ENCODE measurements around the gene CSNK1A1L.

The CSNK1A1L gene

DNA sequence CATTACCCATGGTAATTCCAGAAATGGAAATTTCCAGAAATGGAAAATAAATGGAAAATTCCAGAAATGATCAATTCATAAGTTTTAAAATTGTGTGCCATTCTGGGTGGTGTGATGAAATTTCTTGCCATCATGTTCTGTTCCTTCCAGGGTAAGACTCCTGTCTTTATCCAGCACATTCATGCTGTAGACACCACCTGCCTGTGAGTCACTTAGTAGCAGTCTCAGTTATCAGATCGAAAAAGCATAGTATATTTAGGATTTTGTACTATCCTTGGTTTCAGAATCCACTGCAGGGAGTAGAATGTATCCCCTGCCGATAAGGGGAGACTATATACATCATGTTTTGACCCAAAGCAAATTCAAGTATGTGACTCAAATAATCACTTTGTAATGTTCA, 26.7 kb upstream of the CSNK1A1L start:
- Histone ChIP-seq H3K4me3 (ENCODE audit: low read length) (no peak overlapping the region), H3K36me3 (ENCODE audit: control insufficient read depth, insufficient read depth, low read length) (no peaks in the 10 kb centered on the region), H3K27ac (ENCODE audit: low read depth, low read length) (no peak overlapping the region), H3K9ac (ENCODE audit: low read length) (no peak overlapping the region), H3K4me1 (ENCODE audit: control insufficient read depth, insufficient read depth, low read length) (peaks cover 13% of the 10 kb centered on the region), H3K27me3 (ENCODE audit: control insufficient read depth, insufficient read depth, low read length) (no peaks in the 10 kb centered on the region)

DNA sequence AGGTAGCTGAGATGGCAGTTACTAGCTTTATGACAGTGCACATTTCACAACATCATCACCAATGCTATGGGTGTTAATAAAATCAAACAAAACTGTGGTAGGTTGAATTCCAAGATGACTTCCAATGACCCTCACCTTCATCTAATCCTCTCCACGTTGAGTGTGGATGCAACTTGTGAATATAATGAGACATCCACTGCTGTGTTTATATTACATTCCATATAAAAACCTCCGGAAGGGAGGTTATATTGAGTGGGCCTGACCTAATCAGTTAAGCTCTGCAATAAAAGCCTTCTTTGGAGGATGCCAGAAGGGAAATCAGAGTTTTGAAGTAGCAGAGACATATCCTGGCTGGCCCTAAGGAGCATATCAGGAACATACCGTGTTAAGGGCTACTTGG, 25.6 kb upstream of the CSNK1A1L start:
- no peaks in the 10 kb centered on the region for H3K27me3 ChIP-seq (ENCODE audit: control insufficient read depth, insufficient read depth, low read length)

DNA sequence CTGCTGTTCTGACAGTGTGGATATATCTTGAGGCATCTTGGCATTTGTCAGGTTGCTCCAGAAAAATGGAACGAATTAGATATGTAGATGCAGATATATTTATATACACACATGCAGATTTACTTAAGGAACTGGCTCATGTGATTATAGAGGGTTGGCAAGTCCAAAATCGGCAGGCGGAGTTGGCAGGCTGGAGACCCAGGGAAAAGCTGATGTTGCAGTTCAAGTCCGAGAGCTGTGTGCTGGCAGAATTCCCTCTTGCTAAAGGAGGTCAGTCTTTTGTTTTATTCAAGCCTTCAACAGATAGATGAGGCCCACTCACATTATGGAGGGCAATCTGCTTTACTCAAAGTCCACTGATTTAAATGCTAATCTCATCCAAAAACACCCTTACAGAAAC, 24.4 kb upstream of the CSNK1A1L start:
- H3K4me1 ChIP-seq (ENCODE audit: control insufficient read depth, insufficient read depth, low read length), result peaks cover 17% of the 10 kb centered on the region
- no peaks in the 10 kb centered on the region for H3K36me3 ChIP-seq (ENCODE audit: control insufficient read depth, insufficient read depth, low read length)
- H3K4me3 ChIP-seq (ENCODE audit: low read length), result no peak overlapping the region
- H3K9ac ChIP-seq (ENCODE audit: low read length), result no peak overlapping the region
- no peak overlapping the region for H3K27ac ChIP-seq (ENCODE audit: low read depth, low read length)
- H3K27me3 ChIP-seq (ENCODE audit: control insufficient read depth, insufficient read depth, low read length), result no peaks in the 10 kb centered on the region

More for the DNA sequence above, 25.6 kb upstream of the CSNK1A1L start:
- H3K9ac ChIP-seq (ENCODE audit: low read length), result no peak overlapping the region
- H3K4me1 ChIP-seq (ENCODE audit: control insufficient read depth, insufficient read depth, low read length), result peaks cover 17% of the 10 kb centered on the region
- H3K36me3 ChIP-seq (ENCODE audit: control insufficient read depth, insufficient read depth, low read length), result no peaks in the 10 kb centered on the region
- no peak overlapping the region for H3K27ac ChIP-seq (ENCODE audit: low read depth, low read length)
- no peak overlapping the region for H3K4me3 ChIP-seq (ENCODE audit: low read length)

DNA sequence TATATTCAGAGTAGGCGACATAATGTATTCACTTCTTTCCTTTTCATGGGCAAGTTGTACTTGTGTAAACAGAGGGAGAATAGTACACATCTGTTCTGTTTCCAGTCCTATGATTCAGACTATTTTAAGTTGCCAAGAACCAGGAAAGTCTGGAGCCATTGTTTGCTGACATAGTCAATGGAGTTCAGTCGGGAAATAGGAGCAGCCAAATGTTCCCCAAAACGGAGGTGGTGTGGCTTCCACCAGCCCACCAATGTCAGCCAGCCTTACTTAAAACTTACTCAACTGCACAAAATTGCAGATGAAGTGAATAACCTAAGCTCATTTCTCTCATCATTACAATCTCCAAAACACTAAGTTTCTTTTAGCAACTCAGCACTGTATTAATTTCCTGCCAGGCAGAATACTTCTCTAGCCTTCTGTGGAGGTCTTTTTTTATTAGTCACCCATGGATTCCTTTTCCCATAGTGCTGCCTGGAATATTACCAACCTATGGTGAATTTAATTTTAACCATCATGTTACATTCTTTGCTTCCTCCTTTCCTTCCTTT, 22.3 kb upstream of the CSNK1A1L start:
- Histone ChIP-seq H3K4me3 (ENCODE audit: low read length) (no peak overlapping the region), H3K27ac (ENCODE audit: low read depth, low read length) (peak overlapping the region; percentile 80), H3K9ac (ENCODE audit: low read length) (no peak overlapping the region), H3K27me3 (ENCODE audit: control insufficient read depth, insufficient read depth, low read length) (no peaks in the 10 kb centered on the region), H3K4me1 (ENCODE audit: control insufficient read depth, insufficient read depth, low read length) (peaks cover 17% of the 10 kb centered on the region), H3K36me3 (ENCODE audit: control insufficient read depth, insufficient read depth, low read length) (no peaks in the 10 kb centered on the region)

DNA sequence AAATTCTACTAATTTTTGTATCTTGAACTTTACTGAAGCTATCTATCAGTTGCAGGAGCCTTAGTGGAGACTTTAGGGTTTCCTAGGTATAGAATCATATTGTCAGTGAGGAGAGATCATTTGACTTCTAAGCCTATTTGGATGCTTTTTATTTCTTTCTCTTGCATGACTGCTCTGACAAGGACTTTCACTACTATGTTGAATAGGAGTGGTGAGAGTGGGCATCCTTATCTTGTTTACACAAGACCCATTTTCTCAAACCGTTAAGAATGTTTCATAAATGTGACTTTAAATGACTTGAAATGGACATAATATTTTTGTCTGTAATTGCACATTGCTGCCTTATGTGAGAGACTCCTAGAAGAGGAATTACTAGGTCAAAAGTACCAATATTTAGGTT, 17.9 kb upstream of the CSNK1A1L start:
- no peaks in the 10 kb centered on the region for H3K27me3 ChIP-seq (ENCODE audit: control insufficient read depth, insufficient read depth, low read length)
- H3K9ac ChIP-seq (ENCODE audit: low read length), result no peak overlapping the region
- H3K27ac ChIP-seq (ENCODE audit: low read depth, low read length), result no peak overlapping the region
- no peak overlapping the region for H3K4me3 ChIP-seq (ENCODE audit: low read length)
- peaks cover 15% of the 10 kb centered on the region for H3K4me1 ChIP-seq (ENCODE audit: control insufficient read depth, insufficient read depth, low read length)
- no peaks in the 10 kb centered on the region for H3K36me3 ChIP-seq (ENCODE audit: control insufficient read depth, insufficient read depth, low read length)

DNA sequence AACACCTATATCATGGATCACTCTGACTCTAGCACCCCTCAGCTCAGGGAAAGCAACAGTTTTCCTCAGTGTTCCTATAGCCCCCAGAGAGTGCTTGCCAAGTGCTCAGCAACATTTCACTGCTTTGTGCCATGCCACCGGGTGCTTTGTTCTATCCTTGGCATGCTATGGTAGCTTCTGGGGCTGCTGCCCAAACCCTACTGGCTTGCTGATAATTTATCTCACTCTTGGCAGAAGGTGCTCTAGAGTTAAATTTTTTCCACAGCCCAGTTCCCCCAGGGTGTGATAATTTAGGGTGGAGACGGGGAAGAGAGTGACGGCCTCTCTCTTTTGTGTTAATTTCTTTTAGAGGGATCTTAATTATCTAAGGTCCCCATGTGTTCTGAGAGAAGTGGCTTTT, 12.6 kb upstream of the CSNK1A1L start:
- Histone ChIP-seq H3K4me1 (ENCODE audit: control insufficient read depth, insufficient read depth, low read length) (peaks cover 2% of the 10 kb centered on the region), H3K27ac (ENCODE audit: low read depth, low read length) (no peak overlapping the region), H3K27me3 (ENCODE audit: control insufficient read depth, insufficient read depth, low read length) (no peaks in the 10 kb centered on the region), H3K36me3 (ENCODE audit: control insufficient read depth, insufficient read depth, low read length) (no peaks in the 10 kb centered on the region), H3K4me3 (ENCODE audit: low read length) (no peak overlapping the region), H3K9ac (ENCODE audit: low read length) (no peak overlapping the region)

DNA sequence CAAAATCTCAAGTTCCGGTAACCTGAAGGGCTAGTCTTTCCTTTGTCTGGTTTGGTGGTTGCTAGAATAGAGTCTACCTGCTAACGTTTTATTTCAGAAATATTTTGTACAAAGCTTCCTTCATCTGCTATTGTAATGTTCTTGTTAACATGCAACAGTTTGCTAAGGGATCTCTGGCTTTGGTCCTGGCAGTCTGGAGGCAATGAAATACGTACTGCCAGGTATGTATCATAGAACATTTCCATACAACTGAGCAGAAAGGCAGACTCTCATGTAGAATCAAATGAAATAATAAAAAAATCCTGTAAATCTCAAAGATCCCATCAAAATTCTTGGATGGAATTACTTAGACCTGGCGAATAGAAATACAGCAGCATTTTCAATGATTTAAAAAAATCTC, 8.8 kb upstream of the CSNK1A1L start:
- Histone ChIP-seq H3K9ac (ENCODE audit: low read length) (no peak overlapping the region), H3K27ac (ENCODE audit: low read depth, low read length) (no peak overlapping the region)

DNA sequence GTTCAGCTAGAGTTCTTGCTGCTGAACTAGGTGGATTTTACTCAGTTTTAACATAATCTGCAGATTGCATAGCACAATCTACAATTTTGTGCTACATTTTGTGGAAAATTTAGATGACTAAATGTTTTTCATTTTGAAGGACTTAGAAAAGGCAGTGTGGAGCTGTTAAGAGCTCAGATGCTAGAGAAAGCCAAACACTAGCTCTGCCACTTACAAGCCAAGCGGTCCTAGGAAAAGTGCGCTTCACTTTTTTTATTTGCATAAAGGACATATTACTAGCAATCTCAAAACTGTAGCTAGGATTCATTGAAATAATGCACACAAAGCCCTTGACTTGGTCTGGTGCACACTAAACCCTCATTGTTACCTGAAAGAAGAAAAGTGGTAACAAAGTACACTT, 8.1 kb upstream of the CSNK1A1L start:
- peaks cover under 1% of the 10 kb centered on the region for H3K4me1 ChIP-seq (ENCODE audit: control insufficient read depth, insufficient read depth, low read length)
- no peaks in the 10 kb centered on the region for H3K27me3 ChIP-seq (ENCODE audit: control insufficient read depth, insufficient read depth, low read length)
- H3K4me3 ChIP-seq (ENCODE audit: low read length), result no peak overlapping the region
- H3K36me3 ChIP-seq (ENCODE audit: control insufficient read depth, insufficient read depth, low read length), result no peaks in the 10 kb centered on the region
- H3K27ac ChIP-seq (ENCODE audit: low read depth, low read length), result no peak overlapping the region
- no peak overlapping the region for H3K9ac ChIP-seq (ENCODE audit: low read length)

More for the DNA sequence above, 8.8 kb upstream of the CSNK1A1L start:
- peaks cover 2% of the 10 kb centered on the region for H3K4me1 ChIP-seq (ENCODE audit: control insufficient read depth, insufficient read depth, low read length)
- H3K4me3 ChIP-seq (ENCODE audit: low read length), result no peak overlapping the region
- no peaks in the 10 kb centered on the region for H3K36me3 ChIP-seq (ENCODE audit: control insufficient read depth, insufficient read depth, low read length)
- H3K27me3 ChIP-seq (ENCODE audit: control insufficient read depth, insufficient read depth, low read length), result no peaks in the 10 kb centered on the region

DNA sequence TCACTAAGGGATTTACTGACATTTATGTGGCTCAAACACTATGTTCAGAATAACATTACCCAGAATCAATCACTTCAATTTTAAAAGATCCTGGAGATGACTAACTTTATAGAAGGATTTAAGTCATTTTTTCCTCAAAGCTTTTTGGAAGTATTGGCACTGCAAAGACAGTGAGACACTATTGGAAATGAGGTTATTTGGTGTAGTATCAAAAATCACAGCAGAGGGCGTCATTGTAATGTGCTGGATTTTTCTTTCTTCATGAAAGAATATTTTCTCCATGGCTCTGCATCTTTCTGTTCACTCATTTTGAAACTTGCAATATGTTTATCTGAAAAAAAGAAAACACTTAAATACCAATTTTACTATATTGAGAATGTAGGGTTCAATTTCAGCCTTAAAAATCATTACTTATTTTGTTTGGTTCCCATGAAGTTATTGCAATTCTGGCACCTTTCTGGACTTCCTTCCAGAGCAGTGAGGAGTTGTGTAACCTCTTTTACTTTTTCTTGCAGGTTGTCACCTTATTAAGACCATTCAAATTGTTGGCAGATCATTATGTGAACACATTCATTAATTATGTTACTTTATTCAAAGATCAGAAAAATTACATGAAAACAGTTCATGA, 3.7 kb upstream of the CSNK1A1L start:
- H3K9ac ChIP-seq (ENCODE audit: low read length), result no peak overlapping the region
- H3K4me1 ChIP-seq (ENCODE audit: control insufficient read depth, insufficient read depth, low read length), result no peaks in the 10 kb centered on the region
- no peak overlapping the region for H3K4me3 ChIP-seq (ENCODE audit: low read length)
- no peaks in the 10 kb centered on the region for H3K36me3 ChIP-seq (ENCODE audit: control insufficient read depth, insufficient read depth, low read length)
- H3K27me3 ChIP-seq (ENCODE audit: control insufficient read depth, insufficient read depth, low read length), result no peaks in the 10 kb centered on the region
- H3K27ac ChIP-seq (ENCODE audit: low read depth, low read length), result no peak overlapping the region

DNA sequence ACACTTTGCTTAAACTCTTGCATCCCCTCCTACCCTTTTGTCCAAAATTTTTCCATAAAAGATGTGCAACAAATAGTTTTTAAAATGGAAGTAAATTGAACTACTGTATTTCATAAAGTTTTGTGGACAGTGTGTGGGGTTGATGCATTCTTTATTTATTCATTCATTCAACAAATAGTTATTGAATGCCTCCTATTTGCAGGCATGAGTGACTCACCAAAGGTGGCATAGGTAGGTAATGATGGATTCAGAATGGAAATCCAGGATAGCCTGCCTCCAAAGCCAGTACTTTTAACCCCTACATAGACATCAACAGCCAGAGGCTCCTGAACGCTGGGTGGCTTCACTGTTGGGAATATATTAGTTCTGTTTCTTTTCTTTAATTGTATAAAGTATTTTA, 2.4 kb upstream of the CSNK1A1L start:
- H3K4me3 ChIP-seq (ENCODE audit: low read length), result no peak overlapping the region
- no peaks in the 10 kb centered on the region for H3K36me3 ChIP-seq (ENCODE audit: control insufficient read depth, insufficient read depth, low read length)

DNA sequence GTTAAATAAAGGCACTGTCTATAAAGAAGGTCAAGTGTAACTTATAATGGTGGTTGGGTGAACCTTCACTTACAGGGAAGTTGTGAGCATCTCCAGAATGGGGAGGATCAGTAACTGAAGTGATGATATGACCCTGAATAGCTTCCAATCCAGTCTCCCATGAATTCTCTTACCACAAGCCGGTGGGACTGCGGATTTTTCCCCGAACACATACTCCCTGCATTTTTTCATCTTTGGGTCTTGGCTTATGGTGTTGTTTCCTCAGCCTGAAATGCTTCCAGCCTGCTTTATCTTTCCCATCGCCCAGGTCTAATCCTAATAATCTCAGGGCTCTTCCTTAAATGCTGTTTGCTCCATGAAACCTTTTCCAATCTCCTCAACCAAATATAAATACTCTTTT, 2.0 kb upstream of the CSNK1A1L start:
- no peak overlapping the region for H3K27ac ChIP-seq (ENCODE audit: low read depth, low read length)
- no peak overlapping the region for H3K9ac ChIP-seq (ENCODE audit: low read length)
- no peaks in the 10 kb centered on the region for H3K36me3 ChIP-seq (ENCODE audit: control insufficient read depth, insufficient read depth, low read length)
- no peaks in the 10 kb centered on the region for H3K27me3 ChIP-seq (ENCODE audit: control insufficient read depth, insufficient read depth, low read length)
- no peaks in the 10 kb centered on the region for H3K4me1 ChIP-seq (ENCODE audit: control insufficient read depth, insufficient read depth, low read length)
- no peak overlapping the region for H3K4me3 ChIP-seq (ENCODE audit: low read length)

More for the DNA sequence above, 2.4 kb upstream of the CSNK1A1L start:
- no peak overlapping the region for H3K9ac ChIP-seq (ENCODE audit: low read length)
- H3K27ac ChIP-seq (ENCODE audit: low read depth, low read length), result no peak overlapping the region
- H3K27me3 ChIP-seq (ENCODE audit: control insufficient read depth, insufficient read depth, low read length), result no peaks in the 10 kb centered on the region
- no peaks in the 10 kb centered on the region for H3K4me1 ChIP-seq (ENCODE audit: control insufficient read depth, insufficient read depth, low read length)

DNA sequence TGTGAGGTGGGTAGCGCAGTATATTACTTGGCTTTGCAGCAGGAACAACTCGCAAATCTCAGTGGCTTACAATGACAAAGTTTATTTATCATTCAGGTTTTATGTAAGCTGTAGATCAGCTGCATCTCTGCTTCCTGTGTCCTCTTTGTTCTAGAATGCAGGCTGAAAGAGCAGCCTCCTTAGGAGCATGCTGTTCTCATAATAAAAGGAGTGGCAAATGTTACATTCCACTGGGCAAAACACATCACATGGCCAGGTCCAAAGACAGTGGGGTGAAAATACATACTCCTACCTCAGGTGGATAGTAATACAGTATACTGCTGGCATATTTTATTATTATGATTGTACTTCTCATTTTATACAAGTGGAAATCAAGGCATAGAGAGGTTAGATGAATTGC, 1.2 kb upstream of the CSNK1A1L start:
- Histone ChIP-seq H3K4me3 (ENCODE audit: low read length) (no peak overlapping the region), H3K36me3 (ENCODE audit: control insufficient read depth, insufficient read depth, low read length) (no peaks in the 10 kb centered on the region), H3K27me3 (ENCODE audit: control insufficient read depth, insufficient read depth, low read length) (no peaks in the 10 kb centered on the region), H3K27ac (ENCODE audit: low read depth, low read length) (no peak overlapping the region), H3K4me1 (ENCODE audit: control insufficient read depth, insufficient read depth, low read length) (no peaks in the 10 kb centered on the region), H3K9ac (ENCODE audit: low read length) (no peak overlapping the region)

DNA sequence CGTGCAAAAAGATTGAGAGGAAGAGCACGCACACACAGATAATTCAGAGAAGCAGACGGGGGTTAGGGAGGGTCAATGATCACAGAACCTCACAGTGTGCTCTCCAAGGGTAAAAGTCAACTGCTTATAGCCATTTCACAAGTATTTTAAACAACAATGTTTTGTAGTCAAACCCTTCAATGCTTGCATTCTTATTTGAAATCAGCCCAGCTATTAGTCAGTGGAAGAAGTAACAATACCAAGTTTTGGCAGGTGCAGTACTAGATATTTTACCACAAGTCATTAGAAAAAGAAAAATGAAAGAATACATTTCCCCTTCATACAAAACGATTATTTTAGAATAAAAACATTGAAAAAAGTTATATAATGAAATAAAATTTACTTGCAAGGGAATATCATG, 2.6 kb downstream of the CSNK1A1L start:
- no peaks in the 10 kb centered on the region for H3K4me1 ChIP-seq (ENCODE audit: control insufficient read depth, insufficient read depth, low read length)
- H3K4me3 ChIP-seq (ENCODE audit: low read length), result no peak overlapping the region
- H3K27ac ChIP-seq (ENCODE audit: low read depth, low read length), result no peak overlapping the region
- no peaks in the 10 kb centered on the region for H3K36me3 ChIP-seq (ENCODE audit: control insufficient read depth, insufficient read depth, low read length)
- no peaks in the 10 kb centered on the region for H3K27me3 ChIP-seq (ENCODE audit: control insufficient read depth, insufficient read depth, low read length)
- no peak overlapping the region for H3K9ac ChIP-seq (ENCODE audit: low read length)
